Upper lobe of right lung (tissue), 1 donor: Measurements from ENCODE around the gene CDH20. TPM values are rescaled to one million over a fixed set of nuclear protein-coding genes. Genes with fewer than 3 reads are reported as not detected.

ENCODE experiments used
- ATAC-seq: fragments of 200-7000 bp; cut with Tn5 transposase; one replicate; pipeline ENCODE4 v1.9.1; 2020; ENCODE audit warnings: mild to moderate bottlenecking, moderate library complexity
- DNase-seq: peaks from one replicate; pipeline ENCODE4 v3.0.0-alpha.2; 2020
- H3K27ac ChIP-seq: fragments of 200-600 bp; one replicate; pipeline ENCODE4 v1.8.0; 2022
- H3K27me3 ChIP-seq: fragments of 200-600 bp; one replicate; pipeline ENCODE4 v1.8.0; 2022; ENCODE audit warnings: mild to moderate bottlenecking
- H3K36me3 ChIP-seq: fragments of 200-600 bp; one replicate; pipeline ENCODE4 v1.8.0; 2022
- H3K4me1 ChIP-seq: fragments of 200-600 bp; one replicate; pipeline ENCODE4 v1.8.0; 2022
- H3K4me3 ChIP-seq: fragments of 200-600 bp; one replicate; pipeline ENCODE4 v1.8.0; 2022; ENCODE audit warnings: mild to moderate bottlenecking
- H3K9me3 ChIP-seq: fragments of 200-600 bp; one replicate; pipeline ENCODE4 v1.8.0; 2022
- CTCF ChIP-seq: fragments of 200-600 bp; IDR thresholded peaks from one replicate; pipeline ENCODE4 v1.8.0; 2022; ENCODE audit warnings: antibody characterized with exemption
- intact Hi-C: fragments of 100-400 bp; cut with DNase I; formaldehyde crosslinking; loops from one replicate; pipeline ENCODE4 v1.11.0; 2022
- total RNA-seq: library from RNA; stranded (reverse); fragmentation: NEBNext Ultra II Directional; extraction: Animal tissue kit (Norgen Biotek cat#: 25700); gene quantifications from one replicate; pipeline ENCODE4 v1.2.1, GENCODE V29; 2021
- donor health status: DM: no; HTN: yes; CAD: no; lungs with severe emphysema.

The CDH20 gene
- total RNA-seq, 1 donor from 2014 or later: 0.35 TPM

- no peaks in the 10 kb centered on the region for H3K9me3 ChIP-seq
- H3K4me1 ChIP-seq: no peaks in the 10 kb centered on the region
- ATAC-seq: no peak
- no peaks in the 10 kb centered on the region for H3K27me3 ChIP-seq
- TF ChIP-seq CTCF: no peak
- no peaks in the 10 kb centered on the region for H3K36me3 ChIP-seq
- intact Hi-C loops: no loop called here
- no peak for DNase-seq
- H3K27ac ChIP-seq: no peak overlapping the region
- no peak overlapping the region for H3K4me3 ChIP-seq
These were observed 40.8 kb upstream of the CDH20 start for GRCh38 chr18:61292280-61293035.

GRCh38 chr18:61295153-61295552 is 38.1 kb upstream of the CDH20 start:
- H3K27me3 ChIP-seq: no peaks in the 10 kb centered on the region
- no peaks in the 10 kb centered on the region for H3K9me3 ChIP-seq
- no peaks in the 10 kb centered on the region for H3K4me1 ChIP-seq
- TF ChIP-seq CTCF: no peak
- ATAC-seq (no peak), DNase-seq (no peak)
- H3K4me3 ChIP-seq: no peak overlapping the region
- intact Hi-C loops: no loop called here
- no peak overlapping the region for H3K27ac ChIP-seq
- H3K36me3 ChIP-seq: no peaks in the 10 kb centered on the region

GRCh38 chr18:61308004-61308403 is 25.2 kb upstream of the CDH20 start:
- Histone ChIP-seq H3K9me3 (no peaks in the 10 kb centered on the region), H3K27me3 (no peaks in the 10 kb centered on the region), H3K4me3 (no peak overlapping the region), H3K27ac (no peak overlapping the region), H3K36me3 (no peaks in the 10 kb centered on the region), H3K4me1 (no peaks in the 10 kb centered on the region)
- no peak for DNase-seq
- ATAC-seq: no peak
- no peak for TF ChIP-seq CTCF
- intact Hi-C loops: no loop called here

- Histone ChIP-seq H3K27me3 (no peaks in the 10 kb centered on the region), H3K9me3 (no peaks in the 10 kb centered on the region), H3K36me3 (no peaks in the 10 kb centered on the region), H3K4me1 (no peaks in the 10 kb centered on the region), H3K4me3 (no peak overlapping the region), H3K27ac (no peak overlapping the region)
- peak; percentile 15 for ATAC-seq
- no peak for DNase-seq
- intact Hi-C loops: no loop called here
- no peak for TF ChIP-seq CTCF
These were observed 24.3 kb upstream of the CDH20 start for GRCh38 chr18:61308795-61309393.

GRCh38 chr18:61322265-61322873 is 10.9 kb upstream of the CDH20 start:
- Histone ChIP-seq H3K4me1 (no peaks in the 10 kb centered on the region), H3K4me3 (no peak overlapping the region), H3K9me3 (no peaks in the 10 kb centered on the region), H3K36me3 (no peaks in the 10 kb centered on the region), H3K27ac (no peak overlapping the region), H3K27me3 (no peaks in the 10 kb centered on the region)
- intact Hi-C loops: no loop called here
- peak; percentile 60 for TF ChIP-seq CTCF
- ATAC-seq (peak; percentile 81), DNase-seq (peak; percentile 65)
